ENCODE data around the gene LRRC75A.
"Not testable (repeated sequence)": the region's sequence is repeated elsewhere in the genome, so short reads cannot be mapped to it uniquely, and the experiment has no call there.

The LRRC75A gene

GRCh38 chr17:16448490-16448889, 43.5 kb downstream of the LRRC75A start:
- DNase-seq, result no peak

GRCh38 chr17:16447676-16448075, 44.3 kb downstream of the LRRC75A start:
- no peak for DNase-seq

GRCh38 chr17:16446338-16446983, 45.5 kb downstream of the LRRC75A start:
- DNase-seq, result peak; percentile 26

- peak; percentile 52 for DNase-seq
Measured at GRCh38 chr17:16444258-16444886, 47.6 kb downstream of the LRRC75A start.

GRCh38 chr17:16443511-16444257, 48.3 kb downstream of the LRRC75A start:
- peak; percentile 46 for DNase-seq

- peak; percentile 52 for DNase-seq
Measured at GRCh38 chr17:16442594-16443510, 49.1 kb downstream of the LRRC75A start.

GRCh38 chr17:16442141-16442540, 49.9 kb downstream of the LRRC75A start:
- peak; percentile 57 for DNase-seq

- peak; percentile 30 for DNase-seq
Measured at GRCh38 chr17:16440901-16441629, 50.9 kb downstream of the LRRC75A start.

GRCh38 chr17:16440354-16440753, 51.6 kb downstream of the LRRC75A start:
- not testable (repeated sequence) for DNase-seq

- DNase-seq, result peak; percentile 52
Measured at GRCh38 chr17:16439811-16440351, 52.1 kb downstream of the LRRC75A start.

GRCh38 chr17:16439303-16439791, 52.6 kb downstream of the LRRC75A start:
- peak; percentile 37 for DNase-seq

- peak; percentile 98 for DNase-seq
Measured at GRCh38 chr17:16438557-16439302, 53.3 kb downstream of the LRRC75A start.

- no peak for DNase-seq
Measured at GRCh38 chr17:16438173-16438556, 53.8 kb downstream of the LRRC75A start.

GRCh38 chr17:16437083-16437482, 54.9 kb downstream of the LRRC75A start:
- no peak for DNase-seq

- DNase-seq, result no peak
Measured at GRCh38 chr17:16435925-16436886, 55.8 kb downstream of the LRRC75A start.

- no peak for DNase-seq
Measured at GRCh38 chr17:16434662-16435061, 57.3 kb downstream of the LRRC75A start.

- DNase-seq, result no peak
Measured at GRCh38 chr17:16433514-16433913, 58.5 kb downstream of the LRRC75A start.

- no peak for DNase-seq
Measured at GRCh38 chr17:16432017-16432416, 60.0 kb downstream of the LRRC75A start.

- no peak for DNase-seq
Measured at GRCh38 chr17:16430650-16431049, 61.3 kb downstream of the LRRC75A start.

- no peak for DNase-seq
Measured at GRCh38 chr17:16429083-16429482, 62.9 kb downstream of the LRRC75A start.
